HG02973 (cell line): Measurements from ENCODE around the gene ABCC11.
"Not testable (repeated sequence)": the region's sequence is repeated elsewhere in the genome, so short reads cannot be mapped to it uniquely, and the experiment has no call there.

ENCODE experiments used
- ATAC-seq: cut with Tn5 transposase; IDR thresholded peaks from one replicate; pipeline ENCODE4 v1.9.1; 2021; ENCODE audit warnings: moderate library complexity; ENCODE audit not compliant: unreplicated experiment

The ABCC11 gene

GRCh38 chr16:48250520-48251278 is 3.4 kb upstream of the ABCC11 start:
- ATAC-seq = no peak

GRCh38 chr16:48246066-48246465 is 1.3 kb downstream of the ABCC11 start:
- ATAC-seq = no peak

- peak; percentile 13 for ATAC-seq
Observed at GRCh38 chr16:48244863-48245195, 2.5 kb downstream of the ABCC11 start.

GRCh38 chr16:48244080-48244862 is 3.1 kb downstream of the ABCC11 start, which contains the start of gene LONP2:
LONP2 (plus strand) TSS chr16:48244300; CDS start chr16:48244389, 89 bp downstream.
- peak; percentile 96 for ATAC-seq

- ATAC-seq = not testable (repeated sequence)
Observed at GRCh38 chr16:48240147-48240546, 7.2 kb downstream of the ABCC11 start.

- ATAC-seq = no peak
Observed at GRCh38 chr16:48236286-48236685, 11.1 kb downstream of the ABCC11 start.

- ATAC-seq = no peak
Observed at GRCh38 chr16:48235556-48236136, 11.7 kb downstream of the ABCC11 start.

- ATAC-seq = no peak
Observed at GRCh38 chr16:48235058-48235555, 12.2 kb downstream of the ABCC11 start.

GRCh38 chr16:48234630-48235029 is 12.7 kb downstream of the ABCC11 start:
- no peak for ATAC-seq

GRCh38 chr16:48232493-48233040 is 14.8 kb downstream of the ABCC11 start:
- no peak for ATAC-seq

- ATAC-seq = peak; percentile 66
Observed at GRCh38 chr16:48231727-48232492, 15.4 kb downstream of the ABCC11 start.

- no peak for ATAC-seq
Observed at GRCh38 chr16:48225456-48225855, 21.9 kb downstream of the ABCC11 start.

GRCh38 chr16:48223490-48223889 is 23.8 kb downstream of the ABCC11 start:
- ATAC-seq = no peak

GRCh38 chr16:48220891-48221290 is 26.4 kb downstream of the ABCC11 start:
- no peak for ATAC-seq

GRCh38 chr16:48218473-48218872 is 28.9 kb downstream of the ABCC11 start:
- ATAC-seq = no peak

GRCh38 chr16:48217708-48218107 is 29.6 kb downstream of the ABCC11 start:
- no peak for ATAC-seq

- ATAC-seq = no peak
Observed at GRCh38 chr16:48215738-48216137, 31.6 kb downstream of the ABCC11 start.

- ATAC-seq = no peak
Observed at GRCh38 chr16:48212033-48212432, 35.3 kb downstream of the ABCC11 start.

GRCh38 chr16:48210747-48211146 is 36.6 kb downstream of the ABCC11 start:
- no peak for ATAC-seq

GRCh38 chr16:48206594-48207242 is 40.6 kb downstream of the ABCC11 start:
- no peak for ATAC-seq
